NT2/D1 (cell line): ENCODE results near the gene FZD10.

Experiments used
- DNase-seq: peaks from one replicate; pipeline ENCODE4 v3.0.0-alpha.2; 2011; ENCODE audit warnings: low read depth, low spot score
- H3K27me3 ChIP-seq: 2 replicates; pipeline ENCODE4 v1.6.0; 2011; ENCODE audit warnings: mild to moderate bottlenecking; ENCODE audit not compliant: insufficient read length, insufficient read depth
- H3K36me3 ChIP-seq: 2 replicates; pipeline ENCODE4 v1.6.1; 2011; ENCODE audit warnings: mild to moderate bottlenecking, low read length, mixed read lengths; ENCODE audit not compliant: insufficient read depth, insufficient read length
- H3K4me1 ChIP-seq: 2 replicates; pipeline ENCODE4 v1.5.1; 2011; ENCODE audit not compliant: insufficient read depth, insufficient read length
- H3K4me3 ChIP-seq: 2 replicates; pipeline ENCODE4 v1.5.1; 2011; ENCODE audit warnings: low read depth; ENCODE audit not compliant: insufficient read length
- H3K9ac ChIP-seq: 2 replicates; pipeline ENCODE4 v1.6.0; 2011; ENCODE audit warnings: low read depth; ENCODE audit not compliant: insufficient read length
- H3K9me3 ChIP-seq: 2 replicates; pipeline ENCODE4 v1.5.1; 2011; ENCODE audit warnings: mild to moderate bottlenecking, low read length; ENCODE audit not compliant: insufficient read depth
- SUZ12 ChIP-seq: IDR thresholded peaks from 2 replicates; pipeline ENCODE4 v1.6.1; 2011; ENCODE audit not compliant: insufficient read length, insufficient read depth; ENCODE audit errors: extremely low read depth
- YY1 ChIP-seq: IDR thresholded peaks from 2 replicates; pipeline ENCODE4 v1.6.1; 2011; ENCODE audit not compliant: insufficient read length, insufficient read depth
- ZNF274 ChIP-seq: IDR thresholded peaks from 2 replicates; pipeline ENCODE4 v1.6.1; 2011; ENCODE audit warnings: mild to moderate bottlenecking, low read depth, low read length

FZD10 gene

GRCh38 chr12:130127532-130127911 is 34.7 kb upstream of the FZD10 start:
- Histone ChIP-seq H3K4me3 (no peak overlapping the region), H3K27me3 (peaks cover 10% of the 10 kb centered on the region), H3K9ac (no peak overlapping the region), H3K9me3 (no peaks in the 10 kb centered on the region), H3K4me1 (peaks cover 5% of the 10 kb centered on the region), H3K36me3 (no peaks in the 10 kb centered on the region)
- no peak for TF ChIP-seq ZNF274
- TF ChIP-seq YY1 = no peak
- TF ChIP-seq SUZ12 = no peak
- DNase-seq = no peak

- no peak for DNase-seq
- Histone ChIP-seq H3K4me3 (no peak overlapping the region), H3K9ac (no peak overlapping the region), H3K27me3 (peaks cover 16% of the 10 kb centered on the region), H3K36me3 (no peaks in the 10 kb centered on the region), H3K9me3 (no peaks in the 10 kb centered on the region), H3K4me1 (peaks cover 5% of the 10 kb centered on the region)
- TF ChIP-seq SUZ12 (no peak), ZNF274 (no peak), YY1 (no peak)
These were observed 34.1 kb upstream of the FZD10 start for GRCh38 chr12:130127912-130128789.

GRCh38 chr12:130128790-130129735 is 33.2 kb upstream of the FZD10 start:
- TF ChIP-seq SUZ12 (no peak), YY1 (no peak), ZNF274 (no peak)
- DNase-seq = no peak
- Histone ChIP-seq H3K36me3 (no peaks in the 10 kb centered on the region), H3K9me3 (no peaks in the 10 kb centered on the region), H3K27me3 (peaks cover 25% of the 10 kb centered on the region), H3K4me3 (no peak overlapping the region), H3K9ac (no peak overlapping the region), H3K4me1 (peaks cover 14% of the 10 kb centered on the region)

- TF ChIP-seq YY1 (no peak), ZNF274 (no peak), SUZ12 (no peak)
- no peak overlapping the region for H3K9ac ChIP-seq
- peaks cover 16% of the 10 kb centered on the region for H3K4me1 ChIP-seq
- no peaks in the 10 kb centered on the region for H3K9me3 ChIP-seq
- H3K36me3 ChIP-seq = no peaks in the 10 kb centered on the region
- H3K4me3 ChIP-seq = no peak overlapping the region
- peaks cover 38% of the 10 kb centered on the region for H3K27me3 ChIP-seq
- no peak for DNase-seq
These were observed 31.9 kb upstream of the FZD10 start for GRCh38 chr12:130130346-130130745.

DNA sequence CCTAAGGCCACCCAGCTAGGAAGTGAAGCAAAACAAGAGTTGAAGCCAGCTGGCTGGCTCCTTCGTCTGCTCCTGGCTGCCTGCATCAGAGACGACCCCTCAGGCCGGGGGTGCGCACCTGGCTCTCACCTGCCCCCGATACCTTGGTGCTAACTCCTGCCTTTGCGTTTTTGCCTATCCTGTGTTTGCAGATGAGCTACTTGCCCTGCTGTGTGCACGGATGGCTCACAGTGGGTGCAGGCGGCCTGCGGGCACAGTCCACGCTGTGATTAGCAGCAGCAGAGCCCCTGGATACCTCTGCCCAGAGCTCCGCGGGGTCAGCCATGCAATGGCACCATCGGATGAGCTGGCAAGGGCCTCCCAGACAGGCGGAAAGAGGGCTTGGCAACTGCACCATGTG is 31.2 kb upstream of the FZD10 start:
- Histone ChIP-seq H3K36me3 (no peaks in the 10 kb centered on the region), H3K9ac (no peak overlapping the region), H3K27me3 (peaks cover 45% of the 10 kb centered on the region), H3K4me1 (peaks cover 17% of the 10 kb centered on the region), H3K4me3 (no peak overlapping the region), H3K9me3 (no peaks in the 10 kb centered on the region)
- TF ChIP-seq YY1 = no peak
- no peak for TF ChIP-seq ZNF274
- TF ChIP-seq SUZ12 = no peak
- DNase-seq = no peak

- H3K9ac ChIP-seq = no peak overlapping the region
- H3K4me1 ChIP-seq = peaks cover 20% of the 10 kb centered on the region
- peaks cover 53% of the 10 kb centered on the region for H3K27me3 ChIP-seq
- no peaks in the 10 kb centered on the region for H3K9me3 ChIP-seq
- DNase-seq = no peak
- no peaks in the 10 kb centered on the region for H3K36me3 ChIP-seq
- TF ChIP-seq YY1 = no peak
- H3K4me3 ChIP-seq = no peak overlapping the region
These were observed 30.5 kb upstream of the FZD10 start for GRCh38 chr12:130131801-130132200.
